Measurements from ENCODE around the gene HRH3. TPM values are rescaled to one million over a fixed set of nuclear protein-coding genes. Genes with fewer than 3 reads are reported as not detected.

HRH3 gene
- total RNA-seq, 3 donors from 2014 or later (not counting 1 experiment from before 2014, with no cell fraction given): not detected

DNA sequence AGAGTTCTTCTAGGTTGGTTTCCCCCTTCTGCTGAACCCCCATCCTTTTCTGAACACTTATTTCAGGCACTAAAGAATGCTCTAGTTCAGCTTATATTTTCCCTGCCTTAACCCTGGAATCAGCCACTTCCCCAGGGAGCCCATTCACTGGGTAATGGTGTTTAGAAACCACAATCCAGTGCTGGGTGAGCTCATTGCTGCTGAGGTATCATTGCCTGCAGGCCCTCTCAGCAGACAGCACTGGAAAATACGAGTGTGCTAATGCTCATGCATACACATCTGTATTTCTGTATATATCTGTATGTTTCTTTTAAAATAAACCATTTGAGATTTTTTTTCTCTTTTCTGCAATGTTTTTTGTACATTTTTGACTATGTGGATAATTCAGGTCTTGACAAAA is 45.3 kb upstream of the HRH3 start:
- no peaks in the 10 kb centered on the region for H3K27me3 ChIP-seq (ENCODE audit: control insufficient read depth, insufficient read depth, low read length)

DNA sequence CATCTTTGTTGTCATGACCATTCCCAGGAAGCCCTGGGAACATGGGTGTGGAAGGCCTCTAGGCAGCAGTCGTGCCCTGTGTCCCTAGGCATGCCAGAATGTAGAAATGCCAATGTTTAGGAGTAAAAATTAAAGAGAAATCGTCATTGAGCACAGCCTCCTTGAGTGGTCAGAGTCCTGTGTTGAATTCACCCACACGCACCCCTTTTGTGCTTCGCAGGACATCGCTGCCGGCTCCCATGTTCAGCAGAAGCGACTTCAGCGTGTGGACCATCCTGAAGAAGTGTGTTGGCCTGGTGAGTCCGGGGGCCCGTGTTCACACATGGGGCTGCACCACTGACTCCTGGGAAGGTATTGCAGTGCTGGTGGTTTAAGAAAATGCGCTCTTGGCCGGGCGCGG is 43.3 kb upstream of the HRH3 start:
- Histone ChIP-seq H3K9me3 (ENCODE audit: control insufficient read depth, insufficient read depth, low read length) (no peaks in the 10 kb centered on the region), H3K36me3 (ENCODE audit: control insufficient read depth, insufficient read depth, low read length) (peaks cover 64% of the 10 kb centered on the region), H3K27me3 (ENCODE audit: control insufficient read depth, insufficient read depth, low read length) (no peaks in the 10 kb centered on the region), H3K4me1 (ENCODE audit: control insufficient read depth, insufficient read depth, low read length) (no peaks in the 10 kb centered on the region), H3K4me3 (ENCODE audit: low read length) (no peak overlapping the region), H3K27ac (ENCODE audit: low read length) (no peak overlapping the region)
- Mint-ChIP-seq H3K27me3 (ENCODE audit: low read depth in 2 of 2) (no peaks in the 10 kb centered on the region), H3K9me3 (no peaks in the 10 kb centered on the region), H3K4me1 (peaks cover 3 to 9% of the 10 kb centered on the region in 2 donors), H3K36me3 (no peaks in the 10 kb centered on the region), H3K4me3 (no peak overlapping the region), H3K27ac (no peak overlapping the region)
- intact Hi-C loops (cut with micrococcal nuclease): no loop called here
- ATAC-seq (no peak), DNase-seq (no peak)
- TF ChIP-seq, protein P1, sequence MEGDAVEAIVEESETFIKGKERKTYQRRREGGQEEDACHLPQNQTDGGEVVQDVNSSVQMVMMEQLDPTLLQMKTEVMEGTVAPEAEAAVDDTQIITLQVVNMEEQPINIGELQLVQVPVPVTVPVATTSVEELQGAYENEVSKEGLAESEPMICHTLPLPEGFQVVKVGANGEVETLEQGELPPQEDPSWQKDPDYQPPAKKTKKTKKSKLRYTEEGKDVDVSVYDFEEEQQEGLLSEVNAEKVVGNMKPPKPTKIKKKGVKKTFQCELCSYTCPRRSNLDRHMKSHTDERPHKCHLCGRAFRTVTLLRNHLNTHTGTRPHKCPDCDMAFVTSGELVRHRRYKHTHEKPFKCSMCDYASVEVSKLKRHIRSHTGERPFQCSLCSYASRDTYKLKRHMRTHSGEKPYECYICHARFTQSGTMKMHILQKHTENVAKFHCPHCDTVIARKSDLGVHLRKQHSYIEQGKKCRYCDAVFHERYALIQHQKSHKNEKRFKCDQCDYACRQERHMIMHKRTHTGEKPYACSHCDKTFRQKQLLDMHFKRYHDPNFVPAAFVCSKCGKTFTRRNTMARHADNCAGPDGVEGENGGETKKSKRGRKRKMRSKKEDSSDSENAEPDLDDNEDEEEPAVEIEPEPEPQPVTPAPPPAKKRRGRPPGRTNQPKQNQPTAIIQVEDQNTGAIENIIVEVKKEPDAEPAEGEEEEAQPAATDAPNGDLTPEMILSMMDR (IDR thresholded peaks at IDR 0.05): no peak
- WGBS (ENCODE audit: insufficient coverage): 97% methylated on average over 14 of the region's 14 CpGs

More for the DNA sequence above, 45.3 kb upstream of the HRH3 start:
- ATAC-seq (no peak), DNase-seq (no peak)
- no CpG with 5 or more reads among the region's 1 CpG for WGBS (ENCODE audit: insufficient coverage)
- H3K4me1 Mint-ChIP-seq: peaks cover 0 to 8% of the 10 kb centered on the region in 2 donors
- H3K27ac ChIP-seq (ENCODE audit: low read length): no peak overlapping the region
- H3K4me3 ChIP-seq (ENCODE audit: low read length): no peak overlapping the region
- no peaks in the 10 kb centered on the region for H3K27me3 Mint-ChIP-seq (ENCODE audit: low read depth in 2 of 2)
- intact Hi-C loops (cut with micrococcal nuclease): no loop called here
- H3K27ac Mint-ChIP-seq: peak overlapping the region in 1 of 2 donors; percentile 11
- H3K4me1 ChIP-seq (ENCODE audit: control insufficient read depth, insufficient read depth, low read length): no peaks in the 10 kb centered on the region
- H3K9me3 Mint-ChIP-seq: no peaks in the 10 kb centered on the region
- no peak overlapping the region for H3K4me3 Mint-ChIP-seq
- no peaks in the 10 kb centered on the region for H3K9me3 ChIP-seq (ENCODE audit: control insufficient read depth, insufficient read depth, low read length)
- TF ChIP-seq, protein P1 (IDR thresholded peaks at IDR 0.05): no peak
- peaks cover 53% of the 10 kb centered on the region for H3K36me3 ChIP-seq (ENCODE audit: control insufficient read depth, insufficient read depth, low read length)
- no peaks in the 10 kb centered on the region for H3K36me3 Mint-ChIP-seq

DNA sequence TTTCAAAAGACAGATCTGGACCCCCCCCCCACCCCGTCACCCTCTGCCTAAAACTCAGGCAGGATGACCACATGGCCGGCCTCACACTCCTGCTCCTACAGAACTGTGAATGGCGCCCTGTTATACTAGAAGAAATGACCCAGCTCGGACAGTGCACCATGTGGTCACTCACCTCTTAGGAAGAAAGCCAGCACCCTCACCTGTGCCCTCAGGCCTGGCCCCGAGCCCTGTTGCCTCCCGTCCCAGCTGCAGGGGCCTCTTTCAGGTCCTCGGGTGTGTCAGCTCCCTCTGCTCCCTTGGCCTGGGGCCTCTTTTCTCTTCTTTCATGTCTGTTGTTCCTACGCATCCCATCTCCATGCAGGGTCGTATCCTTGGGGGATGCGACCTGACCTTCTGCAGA is 42.0 kb upstream of the HRH3 start:
- H3K4me3 ChIP-seq (ENCODE audit: low read length): no peak overlapping the region
- H3K4me1 ChIP-seq (ENCODE audit: control insufficient read depth, insufficient read depth, low read length): no peaks in the 10 kb centered on the region
- peaks cover 61% of the 10 kb centered on the region for H3K36me3 ChIP-seq (ENCODE audit: control insufficient read depth, insufficient read depth, low read length)
- intact Hi-C loops (cut with micrococcal nuclease): no loop called here
- peaks cover 5 to 10% of the 10 kb centered on the region in 2 donors for H3K4me1 Mint-ChIP-seq
- H3K9me3 Mint-ChIP-seq: no peaks in the 10 kb centered on the region
- no peaks in the 10 kb centered on the region for H3K27me3 ChIP-seq (ENCODE audit: control insufficient read depth, insufficient read depth, low read length)
- TF ChIP-seq, protein P1 (IDR thresholded peaks at IDR 0.05): no peak
- H3K4me3 Mint-ChIP-seq: no peak overlapping the region
- peak overlapping the region in 1 of 2 donors; percentile 7 for H3K27ac Mint-ChIP-seq
- H3K27me3 Mint-ChIP-seq (ENCODE audit: low read depth in 2 of 2): no peaks in the 10 kb centered on the region
- no peaks in the 10 kb centered on the region for H3K36me3 Mint-ChIP-seq
- 98% methylated on average over 10 of the region's 10 CpGs for WGBS (ENCODE audit: insufficient coverage)
- no peak overlapping the region for H3K27ac ChIP-seq (ENCODE audit: low read length)
- H3K9me3 ChIP-seq (ENCODE audit: control insufficient read depth, insufficient read depth, low read length): no peaks in the 10 kb centered on the region
- DNase-seq (no peak), ATAC-seq (no peak)

DNA sequence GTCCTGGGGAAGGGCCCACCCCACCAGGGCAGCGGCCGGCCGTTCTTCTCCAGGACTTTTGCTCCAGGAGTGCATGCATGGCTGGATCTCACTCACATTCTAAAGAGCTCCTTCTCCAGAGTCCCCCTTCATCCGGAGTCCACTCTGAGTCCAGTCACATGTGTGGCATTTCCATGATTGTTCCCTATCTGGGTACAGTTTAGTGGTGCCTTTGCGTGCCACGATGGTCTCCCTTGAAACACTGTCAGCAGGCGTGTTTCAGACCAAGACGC is 39.2 kb upstream of the HRH3 start:
- no peak for DNase-seq
- WGBS (ENCODE audit: insufficient coverage): 99% methylated on average over 8 of the region's 8 CpGs
- Histone ChIP-seq H3K27ac (ENCODE audit: low read length) (no peak overlapping the region), H3K36me3 (ENCODE audit: control insufficient read depth, insufficient read depth, low read length) (peaks cover 53% of the 10 kb centered on the region), H3K9me3 (ENCODE audit: control insufficient read depth, insufficient read depth, low read length) (no peaks in the 10 kb centered on the region), H3K4me1 (ENCODE audit: control insufficient read depth, insufficient read depth, low read length) (no peaks in the 10 kb centered on the region), H3K4me3 (ENCODE audit: low read length) (no peak overlapping the region), H3K27me3 (ENCODE audit: control insufficient read depth, insufficient read depth, low read length) (no peaks in the 10 kb centered on the region)
- TF ChIP-seq, protein P1 (IDR thresholded peaks at IDR 0.05): no peak
- intact Hi-C loops (cut with micrococcal nuclease): no loop called here
- ATAC-seq: no peak
- Mint-ChIP-seq H3K9me3 (no peaks in the 10 kb centered on the region), H3K4me1 (peaks cover 12 to 18% of the 10 kb centered on the region in 2 donors), H3K27me3 (ENCODE audit: low read depth in 2 of 2) (no peaks in the 10 kb centered on the region), H3K36me3 (no peaks in the 10 kb centered on the region), H3K4me3 (no peak overlapping the region), H3K27ac (no peak overlapping the region)

Data from natural killer cell (primary cell).